HL-60 (cell line): ENCODE results near the gene SMOC2.

Experiments
- DNase-seq, 2 experiments: peaks; one replicate each; pipeline ENCODE4 v3.0.0-alpha.2; 2010 to 2020; ENCODE audit warnings: low read depth in 1 of 2, low spot score in 1 of 2
- H3K27ac ChIP-seq: fragments of 250-450 bp; sonication (Bioruptor Pico); replicated peaks from 2 replicates; pipeline ENCODE4 v1.5.1; 2020; ENCODE audit warnings: mild to moderate bottlenecking, moderate library complexity
- H3K27me3 ChIP-seq: fragments of 250-450 bp; sonication (Bioruptor Pico); 2 replicates; pipeline ENCODE4 v1.5.1; 2021; ENCODE audit warnings: mild to moderate bottlenecking, moderate library complexity; ENCODE audit not compliant: insufficient read depth, poor library complexity, severe bottlenecking
- H3K4me3 ChIP-seq: replicated peaks from 2 replicates; pipeline ENCODE4 v1.5.1; 2011; ENCODE audit warnings: mild to moderate bottlenecking, control low read depth, low read length; ENCODE audit not compliant: insufficient read depth
- CTCF ChIP-seq: IDR thresholded peaks from one replicate; pipeline ENCODE4 v1.5.1; 2011; ENCODE audit warnings: low read length, control low read depth, inconsistent platforms; ENCODE audit not compliant: insufficient read depth
- GABPA ChIP-seq: IDR thresholded peaks from 2 replicates; pipeline ENCODE4 v1.6.1; 2012; ENCODE audit warnings: low read depth
- POLR2AphosphoS5 ChIP-seq: IDR thresholded peaks from 2 replicates; pipeline ENCODE4 v1.6.1; 2012; ENCODE audit warnings: low read depth
- SPI1 ChIP-seq: IDR thresholded peaks from 2 replicates; pipeline ENCODE4 v1.6.1; 2012; ENCODE audit warnings: low read depth, mild to moderate bottlenecking, borderline replicate concordance
- TF ChIP-seq, protein P1 (sequence below): IDR thresholded peaks from 2 replicates; pipeline ENCODE4 v1.6.1; 2012; ENCODE audit warnings: low read depth; ENCODE audit not compliant: insufficient replicate concordance

Gene SMOC2

GRCh38 chr6:168538892-168539811 is 98.2 kb downstream of the SMOC2 start:
- Histone ChIP-seq H3K27me3 (no peaks in the 10 kb centered on the region), H3K27ac (no peak overlapping the region), H3K4me3 (no peak overlapping the region)
- no peak for TF ChIP-seq GABPA
- TF ChIP-seq CTCF, result no peak
- no peak for TF ChIP-seq POLR2AphosphoS5
- TF ChIP-seq, protein P1, sequence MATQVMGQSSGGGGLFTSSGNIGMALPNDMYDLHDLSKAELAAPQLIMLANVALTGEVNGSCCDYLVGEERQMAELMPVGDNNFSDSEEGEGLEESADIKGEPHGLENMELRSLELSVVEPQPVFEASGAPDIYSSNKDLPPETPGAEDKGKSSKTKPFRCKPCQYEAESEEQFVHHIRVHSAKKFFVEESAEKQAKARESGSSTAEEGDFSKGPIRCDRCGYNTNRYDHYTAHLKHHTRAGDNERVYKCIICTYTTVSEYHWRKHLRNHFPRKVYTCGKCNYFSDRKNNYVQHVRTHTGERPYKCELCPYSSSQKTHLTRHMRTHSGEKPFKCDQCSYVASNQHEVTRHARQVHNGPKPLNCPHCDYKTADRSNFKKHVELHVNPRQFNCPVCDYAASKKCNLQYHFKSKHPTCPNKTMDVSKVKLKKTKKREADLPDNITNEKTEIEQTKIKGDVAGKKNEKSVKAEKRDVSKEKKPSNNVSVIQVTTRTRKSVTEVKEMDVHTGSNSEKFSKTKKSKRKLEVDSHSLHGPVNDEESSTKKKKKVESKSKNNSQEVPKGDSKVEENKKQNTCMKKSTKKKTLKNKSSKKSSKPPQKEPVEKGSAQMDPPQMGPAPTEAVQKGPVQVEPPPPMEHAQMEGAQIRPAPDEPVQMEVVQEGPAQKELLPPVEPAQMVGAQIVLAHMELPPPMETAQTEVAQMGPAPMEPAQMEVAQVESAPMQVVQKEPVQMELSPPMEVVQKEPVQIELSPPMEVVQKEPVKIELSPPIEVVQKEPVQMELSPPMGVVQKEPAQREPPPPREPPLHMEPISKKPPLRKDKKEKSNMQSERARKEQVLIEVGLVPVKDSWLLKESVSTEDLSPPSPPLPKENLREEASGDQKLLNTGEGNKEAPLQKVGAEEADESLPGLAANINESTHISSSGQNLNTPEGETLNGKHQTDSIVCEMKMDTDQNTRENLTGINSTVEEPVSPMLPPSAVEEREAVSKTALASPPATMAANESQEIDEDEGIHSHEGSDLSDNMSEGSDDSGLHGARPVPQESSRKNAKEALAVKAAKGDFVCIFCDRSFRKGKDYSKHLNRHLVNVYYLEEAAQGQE, result no peak
- TF ChIP-seq SPI1, result no peak
- DNase-seq, result no peak

- Histone ChIP-seq H3K27ac (no peak overlapping the region), H3K4me3 (no peak overlapping the region), H3K27me3 (no peaks in the 10 kb centered on the region)
- DNase-seq, result no peak
- TF ChIP-seq, protein P1, result no peak
- TF ChIP-seq CTCF (no peak), GABPA (no peak), POLR2AphosphoS5 (no peak), SPI1 (no peak)
Measured at GRCh38 chr6:168540713-168541291, 99.8 kb downstream of the SMOC2 start.

- no peak for TF ChIP-seq POLR2AphosphoS5
Measured at GRCh38 chr6:168541307-168541706, 100.3 kb downstream of the SMOC2 start.

DNA sequence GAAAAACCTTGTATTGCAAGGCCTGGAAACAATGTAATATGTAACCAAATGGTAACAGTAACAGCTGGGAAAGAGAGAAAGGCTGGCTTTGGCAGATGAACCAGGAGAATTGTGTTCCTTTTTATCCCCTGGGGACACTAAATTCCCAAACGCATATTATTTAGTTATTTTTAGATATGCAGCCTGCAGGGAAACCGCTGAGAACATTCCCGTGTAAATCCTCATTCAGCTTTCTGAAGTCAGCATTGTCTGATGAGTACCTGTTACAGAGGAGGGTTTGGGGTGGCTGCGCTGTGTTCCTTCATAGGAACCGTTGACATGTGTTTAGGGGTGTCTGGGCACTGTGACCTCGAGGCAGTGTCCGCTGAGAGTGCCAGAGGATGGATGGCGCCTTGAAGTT is 101.3 kb downstream of the SMOC2 start:
- Histone ChIP-seq H3K4me3 (no peak overlapping the region), H3K27ac (no peak overlapping the region), H3K27me3 (no peaks in the 10 kb centered on the region)
- DNase-seq, result no peak
- TF ChIP-seq CTCF, result no peak
- TF ChIP-seq GABPA, result no peak
- no peak for TF ChIP-seq POLR2AphosphoS5
- no peak for TF ChIP-seq SPI1
- TF ChIP-seq, protein P1, result no peak

More at GRCh38 chr6:168541307-168541706, 100.3 kb downstream of the SMOC2 start:
- H3K4me3 ChIP-seq, result no peak overlapping the region
- no peak for DNase-seq
- H3K27ac ChIP-seq, result no peak overlapping the region
- H3K27me3 ChIP-seq, result no peaks in the 10 kb centered on the region
